Fibroblast of pulmonary artery (primary cell): Measurements from ENCODE around the gene GRXCR1.

ENCODE experiments used
- DNase-seq: peaks from one replicate; pipeline ENCODE4 v3.0.0-alpha.2; 2010; ENCODE audit warnings: low read depth
- H3K4me3 ChIP-seq: replicated peaks from 2 replicates; pipeline ENCODE4 v1.5.1; 2011; ENCODE audit warnings: low read depth, mild to moderate bottlenecking, control low read depth, low read length, moderate library complexity
- CTCF ChIP-seq: IDR thresholded peaks from 2 replicates; pipeline ENCODE4 v1.5.1; 2011; ENCODE audit warnings: mild to moderate bottlenecking, control low read depth, low read length, inconsistent platforms; ENCODE audit errors: missing control alignments

GRXCR1 gene

GRCh38 chr4:43047058-43047457 lies 154.5 kb downstream of the GRXCR1 start:
- no peak for DNase-seq
- no peak for TF ChIP-seq CTCF
- no peak overlapping the region for H3K4me3 ChIP-seq

- no peak for TF ChIP-seq CTCF
- DNase-seq, result no peak
- H3K4me3 ChIP-seq, result no peak overlapping the region
Observed at GRCh38 chr4:43048570-43048969, 156.1 kb downstream of the GRXCR1 start.

GRCh38 chr4:43049326-43049725 lies 156.8 kb downstream of the GRXCR1 start:
- TF ChIP-seq CTCF, result no peak
- no peak overlapping the region for H3K4me3 ChIP-seq
- DNase-seq, result no peak

- DNase-seq, result no peak
- no peak for TF ChIP-seq CTCF
- no peak overlapping the region for H3K4me3 ChIP-seq
Observed at GRCh38 chr4:43066415-43066814, 173.9 kb downstream of the GRXCR1 start.

GRCh38 chr4:43071069-43071468 lies 178.6 kb downstream of the GRXCR1 start:
- no peak for TF ChIP-seq CTCF
- no peak for DNase-seq

More at GRCh38 chr4:43071069-43071468, 178.6 kb downstream of the GRXCR1 start:
- no peak overlapping the region for H3K4me3 ChIP-seq
